ENCODE data around the gene COL4A1.

Gene COL4A1

DNA sequence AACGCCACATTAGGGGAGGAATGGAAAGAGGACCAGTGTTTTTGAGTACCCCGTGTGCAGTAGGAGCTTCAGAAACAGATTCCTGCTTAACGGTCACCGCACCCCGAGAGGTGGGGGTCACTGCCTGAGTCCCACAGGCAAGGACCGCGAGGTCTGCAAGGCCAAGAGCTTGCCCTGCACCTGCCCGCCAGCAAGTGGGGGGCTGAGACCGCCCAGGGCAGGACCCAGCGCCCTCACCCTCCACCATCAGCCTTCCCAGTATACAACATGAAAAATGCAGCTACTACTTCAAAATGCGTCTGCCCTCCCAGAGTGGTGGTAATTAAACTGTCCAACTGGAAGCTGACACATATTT, 44.9 kb downstream of the COL4A1 start:
- no peak for DNase-seq (ENCODE audit: extremely low read depth in 1 of 2, low read depth in 1 of 2)

DNA sequence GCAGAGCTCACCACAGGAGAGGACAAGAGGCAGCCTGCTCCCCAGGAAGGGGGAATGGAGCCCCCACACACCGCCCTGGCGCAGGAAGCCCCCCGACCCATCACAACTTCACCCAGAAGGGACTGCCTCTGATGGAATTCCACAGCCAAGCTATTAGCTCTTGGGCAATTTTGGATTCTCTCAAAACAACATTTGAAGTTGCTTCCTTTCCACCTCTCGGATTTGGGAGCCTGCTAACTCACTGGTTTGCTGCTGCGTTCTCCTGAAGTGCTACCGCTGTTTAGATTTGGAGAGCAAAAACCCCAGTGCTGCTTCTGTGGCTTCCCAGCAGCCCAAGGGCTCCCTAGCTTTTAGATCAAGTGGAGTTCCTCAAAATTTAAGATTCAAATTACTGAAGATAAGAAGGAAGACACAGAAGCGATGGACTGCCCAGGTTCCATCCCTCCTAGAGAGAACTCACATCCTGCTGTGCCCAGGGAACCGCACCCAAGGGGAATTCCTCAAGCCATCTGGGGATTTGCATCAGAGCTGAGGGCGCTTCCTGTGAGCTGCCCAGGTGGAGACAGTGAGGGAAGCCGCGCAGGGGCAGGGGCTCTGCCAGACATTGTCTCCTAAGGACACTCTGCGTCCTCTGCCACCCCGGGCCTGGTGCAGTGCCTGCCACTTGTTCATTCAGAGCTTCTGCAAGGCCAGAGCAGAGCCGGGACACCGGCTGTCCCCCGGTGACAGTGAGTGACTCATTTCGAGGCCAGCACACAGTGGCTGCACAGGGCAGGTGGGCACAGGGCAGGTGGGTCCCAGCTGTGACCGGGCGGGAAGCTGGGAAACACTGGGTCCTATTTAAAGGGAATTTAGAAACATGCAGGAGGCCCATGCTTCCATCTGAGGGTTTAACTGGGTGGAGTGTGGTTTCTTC, 45.5 kb downstream of the COL4A1 start:
- DNase-seq (ENCODE audit: extremely low read depth in 1 of 2, low read depth in 1 of 2), result no peak

DNA sequence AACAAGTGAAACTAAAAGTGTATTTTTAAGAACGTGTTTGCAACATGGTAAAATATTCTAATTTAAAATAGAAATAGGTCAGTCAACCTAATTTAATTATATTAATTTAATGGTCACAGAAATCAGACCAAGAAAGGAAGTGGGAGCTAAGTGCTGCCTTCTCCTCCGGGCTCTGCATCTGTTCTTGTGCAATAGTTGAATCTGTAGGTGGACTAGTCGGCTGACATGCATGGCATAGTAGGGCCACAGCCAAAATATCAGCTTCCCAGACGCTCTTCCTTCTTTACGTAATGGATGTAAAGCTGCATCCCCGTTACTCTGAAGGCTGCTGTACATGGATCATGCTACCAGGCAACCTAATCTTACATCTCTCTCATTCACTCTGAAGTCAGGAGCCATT, 47.3 kb downstream of the COL4A1 start:
- no peak for DNase-seq (ENCODE audit: extremely low read depth in 1 of 2, low read depth in 1 of 2)

DNA sequence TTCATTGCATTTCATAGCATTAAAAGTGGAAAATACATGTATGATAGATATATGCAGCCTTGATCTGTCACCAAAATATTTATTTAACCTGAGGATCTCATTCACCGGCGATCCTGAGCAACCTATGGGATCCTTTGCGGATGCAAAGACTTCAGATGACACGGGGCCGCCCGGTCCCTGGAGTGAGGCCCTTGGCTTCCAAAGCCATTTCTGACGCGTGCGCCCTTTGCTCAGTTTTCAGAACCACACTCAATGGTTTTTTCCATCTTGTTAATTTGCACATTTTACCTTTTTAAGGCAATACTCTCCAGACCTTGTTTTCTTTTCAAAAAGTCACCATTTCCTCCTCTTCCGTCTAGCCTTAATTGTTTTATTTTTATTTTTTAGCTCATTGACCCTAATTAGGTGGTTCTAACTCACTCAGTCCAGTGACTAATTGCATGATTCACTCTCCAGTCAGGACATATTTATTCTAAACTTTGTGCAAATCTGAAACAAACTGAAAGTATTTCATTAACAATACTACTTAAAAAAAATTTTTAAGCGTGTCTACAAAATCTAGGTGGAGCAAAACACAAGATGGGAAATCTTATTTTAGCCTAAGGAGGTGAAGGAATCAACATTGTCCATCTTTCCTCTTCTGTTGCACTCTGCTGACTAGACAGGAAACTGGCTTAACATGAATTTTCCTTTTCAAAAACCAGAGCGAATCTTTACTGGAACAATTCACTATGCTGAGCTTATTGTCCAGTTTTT, 47.9 kb downstream of the COL4A1 start:
- DNase-seq (ENCODE audit: extremely low read depth in 1 of 2, low read depth in 1 of 2), result no peak

DNA sequence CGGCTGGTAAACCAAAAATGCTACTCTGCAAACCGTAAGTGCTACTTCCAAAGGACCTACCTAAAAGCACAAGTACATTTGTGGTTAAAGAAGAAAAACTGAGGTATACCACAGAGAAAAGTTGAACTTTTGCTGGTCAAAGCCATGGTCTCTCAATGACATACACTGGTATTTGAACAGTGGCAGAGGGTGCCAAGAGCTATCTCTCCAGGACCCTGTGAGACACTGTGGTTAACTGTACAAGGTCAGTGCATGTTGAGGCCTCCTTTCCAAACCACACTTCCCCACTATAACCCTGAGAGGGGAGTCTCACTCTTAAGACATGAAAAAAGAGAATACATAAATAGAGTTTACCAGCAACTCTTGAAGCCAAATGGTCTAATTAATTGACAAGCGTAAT, 49.5 kb downstream of the COL4A1 start:
- DNase-seq (ENCODE audit: extremely low read depth in 1 of 2, low read depth in 1 of 2), result no peak

DNA sequence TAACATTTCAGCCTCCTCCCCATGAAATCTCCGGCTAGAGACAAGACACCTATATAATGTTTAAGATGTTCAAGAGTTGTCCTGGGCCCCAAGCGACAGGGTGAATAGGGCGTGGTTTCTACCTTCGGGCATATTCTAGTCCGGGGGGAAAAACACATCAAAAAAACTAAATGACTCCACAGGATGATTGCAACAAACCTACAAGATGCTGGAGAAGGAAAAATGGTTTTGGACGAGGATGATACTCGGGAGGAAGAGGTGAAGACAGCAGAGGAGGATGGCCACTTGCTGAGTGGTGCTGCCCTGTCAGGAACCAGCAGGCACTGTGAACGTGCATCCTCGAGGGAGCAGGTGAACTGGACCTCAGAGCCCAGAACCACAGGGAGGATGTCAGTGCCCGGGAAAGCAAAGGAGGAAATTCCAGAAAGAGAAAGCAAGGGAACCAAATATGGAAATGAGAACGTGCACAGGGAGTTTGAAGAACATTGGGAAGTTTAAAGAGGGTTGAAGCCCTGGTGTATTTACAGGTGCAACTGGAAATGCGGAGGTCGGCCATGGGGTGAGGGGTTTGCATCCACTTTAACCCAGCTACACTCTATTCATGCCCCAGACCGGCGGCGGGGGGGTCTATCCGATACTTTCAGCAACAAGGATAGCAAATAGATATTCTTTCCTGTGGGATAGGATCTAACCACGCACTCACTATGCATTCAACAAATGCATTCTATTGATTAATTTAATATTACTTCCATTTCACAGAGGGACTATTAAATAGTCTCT, 50.6 kb downstream of the COL4A1 start:
- no peak for DNase-seq (ENCODE audit: extremely low read depth in 1 of 2, low read depth in 1 of 2)

DNA sequence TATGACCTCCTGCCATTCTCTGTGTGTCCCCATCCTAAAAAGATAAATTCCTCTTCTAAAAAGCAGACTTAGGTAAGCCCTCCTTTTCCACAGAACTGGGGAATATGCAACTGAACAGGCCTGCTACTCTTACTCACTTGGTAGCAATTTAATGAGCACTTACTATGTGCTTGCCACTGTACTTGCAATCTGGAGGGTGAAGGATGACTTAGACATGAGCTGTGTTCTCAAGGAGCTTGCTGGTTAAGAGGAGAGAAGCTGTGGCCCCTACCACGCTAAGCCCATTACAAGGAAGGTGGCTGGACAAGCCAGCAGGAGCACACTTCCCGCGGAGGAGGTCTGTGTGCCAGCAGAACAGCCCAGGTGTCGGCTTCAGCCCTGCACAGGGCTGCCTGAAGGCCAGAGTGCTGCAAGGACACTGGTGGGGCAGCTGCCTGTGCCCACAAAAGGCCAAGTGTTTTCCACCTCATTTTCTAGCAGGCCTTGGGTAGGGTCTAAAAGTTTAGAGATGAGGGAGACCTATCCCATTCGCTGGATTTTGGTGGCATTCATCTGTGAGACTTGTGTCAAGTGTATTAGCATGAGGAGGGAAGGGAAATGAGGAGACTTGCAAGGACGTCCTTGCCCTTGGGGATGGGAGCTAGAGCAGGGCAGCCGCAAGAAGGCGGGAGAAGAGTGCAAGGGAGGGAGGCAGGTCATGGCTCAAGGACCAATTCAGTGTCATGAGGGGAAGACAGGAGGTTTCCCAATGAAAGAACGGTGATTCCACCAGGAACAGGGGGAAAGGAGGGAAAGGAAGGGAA, 52.0 kb downstream of the COL4A1 start:
- no peak for DNase-seq (ENCODE audit: extremely low read depth in 1 of 2, low read depth in 1 of 2)

DNA sequence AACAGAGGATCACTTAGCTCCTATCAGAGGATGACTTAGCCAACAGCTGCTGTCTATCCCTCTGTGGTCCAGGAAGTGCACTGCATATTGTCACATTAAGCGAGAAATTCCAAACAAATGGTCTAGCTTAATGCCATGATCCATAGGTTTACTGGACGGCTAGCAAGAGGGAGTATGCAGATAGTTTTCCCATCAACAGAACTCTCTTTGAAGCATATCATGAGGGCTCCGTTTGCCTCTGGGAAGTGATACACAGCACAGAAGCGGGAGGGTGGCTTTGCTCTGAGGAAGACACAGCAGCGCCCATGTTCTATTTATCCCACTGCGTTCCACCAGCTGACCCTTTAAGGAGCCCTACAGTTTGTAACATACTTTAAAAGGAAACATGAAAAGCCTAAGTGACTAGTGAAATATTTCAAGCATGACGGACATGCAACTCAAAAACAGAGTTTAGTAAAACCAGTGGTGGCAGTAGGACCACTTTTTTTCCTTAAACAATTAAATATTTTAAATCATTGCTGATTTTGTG, 52.7 kb downstream of the COL4A1 start:
- DNase-seq (ENCODE audit: extremely low read depth in 1 of 2, low read depth in 1 of 2), result no peak

DNA sequence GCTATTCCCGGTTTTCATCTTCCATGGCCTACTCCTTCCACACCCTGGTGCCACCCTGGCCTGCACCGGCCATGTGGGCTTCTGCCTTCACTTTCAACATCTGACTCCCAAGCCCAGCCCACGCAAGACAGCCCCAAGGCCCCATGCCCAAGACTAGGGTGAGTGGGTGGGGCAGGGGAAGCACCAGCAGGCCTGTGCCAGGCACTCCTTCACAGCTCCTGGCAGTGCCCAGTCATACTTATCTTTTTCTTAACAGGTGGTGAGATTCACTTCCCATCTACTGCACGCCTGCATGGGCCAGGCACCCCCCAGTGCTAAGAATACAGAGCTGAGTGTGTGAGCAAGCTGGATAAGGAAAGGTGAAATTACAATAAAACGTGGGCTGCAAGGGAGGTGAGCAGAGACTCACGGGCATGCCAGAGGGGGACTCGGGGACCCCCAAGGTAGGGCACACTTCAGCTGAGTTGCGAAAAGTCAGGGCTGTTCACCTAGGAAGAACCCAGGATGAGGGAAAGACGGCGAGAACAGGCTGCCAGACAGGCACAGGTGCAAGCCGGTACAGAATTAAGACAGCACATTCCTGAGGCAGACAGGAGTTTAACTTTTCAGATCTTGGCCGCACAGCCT, 55.7 kb downstream of the COL4A1 start:
- no peak for DNase-seq (ENCODE audit: extremely low read depth in 1 of 2, low read depth in 1 of 2)

DNA sequence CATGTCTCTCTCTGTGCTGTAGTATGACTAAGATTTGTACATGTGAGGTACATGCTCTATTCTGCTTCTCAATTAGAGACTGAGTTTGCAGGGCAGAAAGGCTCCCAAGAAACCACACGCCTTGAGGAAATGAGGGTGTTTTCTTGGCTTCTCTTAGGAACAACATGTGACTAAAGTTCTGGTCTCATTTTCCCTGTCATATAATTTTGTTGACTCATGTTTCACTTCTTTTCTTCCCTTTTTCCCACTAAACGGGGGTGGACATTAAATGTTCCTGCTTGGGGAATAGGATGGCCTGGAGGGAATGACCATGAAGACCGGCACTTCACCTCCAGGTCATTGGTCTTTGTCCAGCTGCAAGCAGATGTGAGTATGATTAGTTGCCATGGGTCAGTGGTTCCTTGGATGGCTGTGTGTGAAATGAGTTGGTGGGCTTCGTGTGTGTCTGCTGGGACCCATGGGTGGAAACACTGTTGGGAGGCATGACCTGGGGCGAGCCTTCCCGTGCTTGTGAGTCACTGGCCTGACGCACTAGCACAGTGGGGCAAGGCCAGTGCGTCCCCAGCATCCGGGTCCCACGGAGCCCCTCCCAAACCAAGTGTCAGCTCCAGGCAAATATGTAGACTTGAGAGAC, 56.6 kb downstream of the COL4A1 start:
- no peak for DNase-seq (ENCODE audit: extremely low read depth in 1 of 2, low read depth in 1 of 2)

DNA sequence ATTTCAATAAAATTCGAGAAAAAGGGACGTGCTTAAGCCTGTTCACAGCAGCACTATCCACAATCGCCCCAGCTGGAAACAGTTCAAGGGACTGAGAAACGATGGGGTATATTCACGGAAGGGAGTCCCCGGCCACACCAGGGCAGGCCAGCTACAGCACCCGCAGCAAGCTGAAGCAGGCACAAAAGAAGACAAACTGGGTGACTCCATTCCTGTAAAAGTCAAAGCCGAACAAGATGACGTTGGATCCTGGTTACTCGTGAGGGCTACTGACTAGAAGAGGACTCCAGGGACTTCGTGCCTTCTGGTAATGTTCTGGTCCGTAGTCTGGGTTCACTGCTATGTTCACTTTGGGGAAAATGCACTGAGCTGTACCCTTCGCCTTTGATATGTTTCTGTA, 57.6 kb downstream of the COL4A1 start:
- DNase-seq (ENCODE audit: extremely low read depth in 1 of 2, low read depth in 1 of 2), result no peak

DNA sequence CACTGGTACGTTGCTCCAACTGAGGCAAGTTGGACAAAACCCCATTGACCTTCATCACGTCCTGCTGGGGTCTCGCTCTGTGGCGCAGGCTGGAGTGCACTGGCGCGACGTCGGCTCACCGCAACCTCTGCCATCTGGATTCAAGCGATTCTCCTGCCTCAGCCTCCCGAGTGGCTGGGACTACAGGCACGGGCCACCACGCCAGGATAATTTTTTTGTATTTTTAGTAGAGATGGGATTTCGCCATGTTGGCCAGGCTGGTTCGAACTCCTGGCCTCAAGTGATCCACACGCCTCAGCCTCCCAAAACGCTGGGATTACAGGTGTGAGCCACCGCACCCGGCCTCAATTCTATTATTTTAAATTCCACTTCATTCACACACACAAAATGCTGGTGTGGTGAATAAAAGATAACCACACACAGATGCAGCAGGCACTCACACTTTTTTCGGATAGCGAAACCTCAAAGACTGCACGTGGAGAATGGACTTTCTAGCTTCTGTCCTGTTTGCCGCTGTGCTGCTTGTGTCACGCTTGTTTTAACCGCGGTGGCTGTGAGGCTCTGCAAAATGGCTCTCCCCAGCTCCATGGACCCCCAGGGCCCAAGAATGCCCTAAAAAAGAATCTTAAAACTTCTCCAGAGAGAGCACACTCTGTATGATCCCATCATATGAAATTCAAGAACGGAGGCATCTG, 58.4 kb downstream of the COL4A1 start:
- no peak for DNase-seq (ENCODE audit: extremely low read depth in 1 of 2, low read depth in 1 of 2)

DNA sequence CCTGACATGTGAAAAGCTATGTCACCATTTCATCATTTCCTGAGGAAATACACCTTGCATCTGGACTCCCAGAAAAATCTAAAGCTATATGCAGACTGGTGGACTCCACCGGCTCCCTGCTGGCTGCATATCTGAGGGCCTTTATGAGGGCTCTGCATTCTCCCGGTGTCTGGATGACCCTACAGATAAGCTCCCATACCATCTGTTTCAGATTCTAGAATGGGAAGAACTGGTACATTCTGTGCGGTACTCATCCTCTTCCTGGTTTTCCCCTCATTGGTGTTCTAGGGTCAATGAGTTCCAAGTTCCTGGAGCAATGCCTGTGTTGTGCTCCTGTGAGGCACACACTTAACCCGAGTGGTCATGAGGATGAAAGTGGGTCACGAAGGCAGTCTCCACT, 60.4 kb downstream of the COL4A1 start:
- DNase-seq (ENCODE audit: extremely low read depth in 1 of 2, low read depth in 1 of 2), result no peak

DNA sequence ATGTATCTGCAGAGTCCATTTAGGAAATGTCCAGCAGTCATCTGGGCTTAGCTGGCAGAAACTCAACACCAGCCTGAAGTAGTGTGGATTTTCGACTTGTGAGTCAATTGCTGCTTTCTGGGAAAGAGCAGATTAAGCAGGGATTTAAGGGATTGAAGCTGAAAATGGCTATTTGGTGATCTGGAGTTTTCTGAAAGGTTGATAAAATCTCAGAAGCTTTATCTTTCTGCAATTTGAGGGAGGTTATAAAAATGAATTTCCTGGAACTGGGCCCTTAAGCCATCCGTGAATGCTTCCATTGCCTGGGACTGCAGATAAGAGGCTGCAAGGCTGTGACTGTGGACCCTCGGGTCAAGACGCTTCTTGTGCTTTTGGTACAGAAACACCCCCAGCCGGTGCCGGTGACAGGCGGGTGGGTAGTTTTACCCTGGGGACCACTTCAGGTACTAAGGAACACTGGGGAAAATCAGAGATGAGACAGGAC, 61.5 kb downstream of the COL4A1 start:
- DNase-seq (ENCODE audit: extremely low read depth in 1 of 2, low read depth in 1 of 2), result no peak

DNA sequence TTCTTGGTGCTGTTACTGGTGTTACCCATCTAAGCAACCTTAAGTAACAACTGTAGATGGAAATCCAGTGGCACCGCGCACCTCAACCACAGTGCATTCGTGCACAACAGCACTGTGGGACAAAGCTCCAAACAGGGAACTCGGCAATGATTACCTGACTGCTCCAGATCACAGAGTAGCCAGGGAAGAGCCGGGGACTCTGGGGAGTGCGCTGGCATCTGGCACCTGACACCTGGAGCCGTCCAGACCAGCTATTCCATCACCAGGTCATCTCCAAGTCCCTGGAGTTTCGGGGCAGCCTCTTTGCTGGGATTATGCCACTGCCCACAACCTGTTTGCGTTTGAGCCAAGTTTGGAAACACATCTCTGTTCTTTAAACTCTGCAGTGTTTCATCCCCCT, 62.0 kb downstream of the COL4A1 start:
- no peak for DNase-seq (ENCODE audit: extremely low read depth in 1 of 2, low read depth in 1 of 2)

DNA sequence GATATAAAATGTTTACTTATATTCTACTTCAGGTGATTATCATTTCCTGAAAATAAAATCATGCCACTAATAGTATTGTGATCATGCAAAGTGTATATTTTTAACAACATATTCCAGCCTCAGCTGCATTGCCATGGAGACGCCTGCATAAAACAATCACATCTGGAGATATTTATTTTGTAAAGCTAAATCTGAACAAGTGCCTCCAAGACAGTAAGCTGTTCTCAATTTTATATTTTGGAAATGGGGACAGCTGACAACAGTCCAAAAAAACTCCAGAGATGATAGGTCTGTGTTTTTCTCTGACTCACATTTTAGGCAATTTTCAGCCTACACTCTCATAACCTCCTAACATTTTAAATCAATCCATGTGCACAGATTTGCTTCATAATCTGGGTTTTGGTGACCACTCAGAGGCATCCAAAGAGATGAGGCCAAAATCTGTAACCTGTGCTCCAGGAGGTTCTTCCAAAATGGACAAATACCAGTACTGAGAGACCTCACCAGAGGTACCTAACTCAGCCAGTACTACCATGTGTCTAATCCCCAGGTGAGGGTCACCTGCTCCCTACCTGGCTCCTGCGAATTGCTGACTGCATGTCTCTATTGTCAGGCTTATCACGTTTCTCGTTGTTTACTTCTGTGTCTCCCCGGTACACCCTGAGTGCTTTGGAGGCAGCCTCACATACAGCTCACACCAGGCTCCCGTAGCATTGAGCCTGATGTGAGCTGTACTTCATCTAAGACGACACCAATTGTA, 62.7 kb downstream of the COL4A1 start:
- DNase-seq (ENCODE audit: extremely low read depth in 1 of 2, low read depth in 1 of 2), result no peak

DNA sequence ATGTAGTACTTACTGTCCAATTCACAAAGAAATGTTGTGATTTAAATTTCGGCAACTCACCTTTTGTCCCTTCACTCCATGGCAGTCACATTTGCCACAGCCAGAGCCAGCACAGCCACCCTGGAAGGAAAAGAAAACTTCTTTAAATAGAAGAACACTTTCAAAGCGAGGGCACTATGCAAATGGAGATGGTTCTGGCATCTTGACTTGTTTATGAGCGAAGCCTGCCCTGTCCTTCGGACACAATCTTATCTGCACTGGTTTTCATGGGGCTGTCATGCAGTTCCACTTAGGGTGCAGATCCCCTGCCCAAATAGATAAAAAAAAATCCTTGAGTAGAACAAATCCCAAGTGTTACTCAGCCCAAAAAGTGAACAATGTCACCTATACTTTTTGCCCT, 64.3 kb downstream of the COL4A1 start:
- no peak for DNase-seq (ENCODE audit: extremely low read depth in 1 of 2, low read depth in 1 of 2)

DNA sequence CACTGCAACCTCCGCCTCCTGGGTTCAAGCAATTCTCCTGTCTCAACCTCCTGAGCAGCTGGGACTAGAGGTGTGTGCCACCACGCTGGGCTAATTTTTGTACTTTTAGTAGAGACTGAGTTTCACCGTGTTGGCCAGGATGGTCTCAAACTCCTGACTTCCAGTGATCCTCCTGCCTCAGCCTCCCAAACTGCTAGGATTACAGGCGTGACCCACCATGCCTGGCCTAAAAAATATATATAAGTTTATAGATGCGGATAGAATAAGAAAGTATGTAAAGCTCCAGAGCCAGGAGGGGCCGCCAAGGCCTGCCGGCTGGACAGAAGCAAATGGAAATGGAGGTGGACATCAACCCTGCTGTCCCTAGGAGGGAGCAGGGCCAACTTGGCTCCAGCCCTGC, 66.0 kb downstream of the COL4A1 start:
- DNase-seq (ENCODE audit: extremely low read depth in 1 of 2, low read depth in 1 of 2), result no peak

Data from stimulated activated CD8-positive, alpha-beta memory T cell treated with anti-CD3 and anti-CD28 coated beads, Interleukin-7, amount 100 ng/mL, for 48 hours (primary cell).